IMR-90 (cell line): Measurements from ENCODE around the gene SIGLEC7. TPM values are rescaled to one million over a fixed set of nuclear protein-coding genes. Genes with fewer than 3 reads are reported as not detected.

Experiments used
- ATAC-seq: fragments of 200-7000 bp; cut with Tn5 transposase; 2 replicates; pipeline ENCODE4 v1.9.1; 2020; ENCODE audit warnings: low read depth, mild to moderate bottlenecking, moderate library complexity
- BruUV-seq: library from RNA; stranded (reverse); fragments of 400-500 nt; replicated peaks from 2 replicates; lab custom pipeline; 2021; lab: Mats Ljungman, UMichigan
- CTCF ChIA-PET: fragments of 300-600 bp; formaldehyde crosslinking; extraction: SDS; loops from one replicate; lab custom pipeline; 2021; ENCODE audit warnings: antibody characterized with exemption; lab: Yijun Ruan, JAX
- POLR2A ChIA-PET: fragments of 300-600 bp; sonication (Branson Sonifier 250); formaldehyde crosslinking; loops from one replicate; lab custom pipeline; 2022; ENCODE audit warnings: antibody characterized with exemption; ENCODE audit not compliant: unreplicated experiment; lab: Charles Lee
- DNase-seq: peaks from one replicate; pipeline ENCODE4 v3.0.0; 2013
- H2AFZ ChIP-seq: replicated peaks from 2 replicates; pipeline ENCODE3; 2013; ENCODE audit warnings: low read length, mild to moderate bottlenecking; ENCODE audit not compliant: poor library complexity
- H2AK5ac ChIP-seq: 2 replicates; pipeline ENCODE4 v1.6.1; 2013; ENCODE audit warnings: low read depth, low read length, inconsistent platforms
- H2AK9ac ChIP-seq: replicated peaks from 2 replicates; pipeline ENCODE3; 2013; ENCODE audit warnings: mild to moderate bottlenecking, low read depth, low read length, moderate library complexity; ENCODE audit not compliant: poor library complexity
- H2BK120ac ChIP-seq: 2 replicates; pipeline ENCODE4 v1.6.1; 2013; ENCODE audit warnings: low read depth, low read length, inconsistent platforms
- H2BK15ac ChIP-seq: 3 replicates; pipeline ENCODE4 v1.6.1; 2013; ENCODE audit warnings: low read depth, low read length, inconsistent platforms
- H2BK20ac ChIP-seq: 2 replicates; pipeline ENCODE4 v1.6.1; 2013; ENCODE audit warnings: low read depth, mild to moderate bottlenecking, inconsistent platforms, low read length, moderate library complexity
- H2BK5ac ChIP-seq: 2 replicates; pipeline ENCODE4 v1.6.1; 2013; ENCODE audit warnings: mild to moderate bottlenecking, low read depth, low read length, inconsistent platforms; ENCODE audit not compliant: poor library complexity, severe bottlenecking
- H3K14ac ChIP-seq: replicated peaks from 2 replicates; pipeline ENCODE4 v1.6.1; 2013; ENCODE audit warnings: low read depth, low read length, inconsistent platforms
- H3K18ac ChIP-seq: 2 replicates; pipeline ENCODE4 v1.6.1; 2013; ENCODE audit warnings: low read depth, low read length, control low read depth
- H3K23ac ChIP-seq: 2 replicates; pipeline ENCODE4 v1.6.1; 2013; ENCODE audit warnings: low read depth, low read length, inconsistent platforms
- H3K27ac ChIP-seq: 2 replicates; pipeline ENCODE4 v1.5.1; 2013; ENCODE audit warnings: mild to moderate bottlenecking, control low read depth, low read length; ENCODE audit not compliant: insufficient read depth
- H3K27me3 ChIP-seq: 2 replicates; pipeline ENCODE4 v1.6.1; 2013; ENCODE audit warnings: low read length; ENCODE audit not compliant: control insufficient read depth, insufficient read depth
- H3K36me3 ChIP-seq: 2 replicates; pipeline ENCODE4 v1.6.1; 2013; ENCODE audit warnings: low read length, mixed read lengths; ENCODE audit not compliant: control insufficient read depth, insufficient read depth
- H3K4ac ChIP-seq: 2 replicates; pipeline ENCODE4 v1.6.1; 2013; ENCODE audit warnings: low read depth, low read length, inconsistent platforms
- H3K4me1 ChIP-seq: 2 replicates; pipeline ENCODE4 v1.6.1; 2013; ENCODE audit warnings: low read length, mixed read lengths; ENCODE audit not compliant: control insufficient read depth, insufficient read depth
- H3K4me2 ChIP-seq: 2 replicates; pipeline ENCODE4 v1.6.1; 2013; ENCODE audit warnings: low read depth, mild to moderate bottlenecking, control low read depth, low read length, moderate library complexity
- H3K4me3 ChIP-seq: 2 replicates; pipeline ENCODE4 v1.5.1; 2013; ENCODE audit warnings: low read depth, mild to moderate bottlenecking, control low read depth, low read length, moderate library complexity; ENCODE audit not compliant: insufficient read depth
- H3K56ac ChIP-seq: 2 replicates; pipeline ENCODE4 v1.6.1; 2013; ENCODE audit warnings: low read length, inconsistent platforms; ENCODE audit not compliant: insufficient read depth; ENCODE audit errors: extremely low read depth
- H3K79me1 ChIP-seq, 2 experiments: 2 replicates each; pipeline ENCODE4 v1.6.1; 2013; ENCODE audit warnings: low read length in 2 of 2, inconsistent platforms in 1 of 2, low read depth in 1 of 2
- H3K9ac ChIP-seq: 2 replicates; pipeline ENCODE4 v1.6.1; 2013; ENCODE audit warnings: low read depth, low read length, control low read depth
- H3K9me1 ChIP-seq: 2 replicates; pipeline ENCODE4 v1.6.1; 2013; ENCODE audit warnings: low read length, inconsistent platforms; ENCODE audit not compliant: insufficient read depth
- H3K9me3 ChIP-seq: 2 replicates; pipeline ENCODE4 v1.6.1; 2013; ENCODE audit warnings: low read length; ENCODE audit not compliant: control insufficient read depth, insufficient read depth
- H4K20me1 ChIP-seq: 2 replicates; pipeline ENCODE4 v1.6.1; 2013; ENCODE audit warnings: low read length, inconsistent platforms; ENCODE audit not compliant: insufficient read depth
- H4K5ac ChIP-seq: 2 replicates; pipeline ENCODE4 v1.6.1; 2013; ENCODE audit warnings: mild to moderate bottlenecking, low read depth, low read length, control low read depth
- H4K8ac ChIP-seq, 2 experiments: 2 replicates each; pipeline ENCODE4 v1.6.1; 2013; ENCODE audit warnings: low read depth in 2 of 2, low read length in 2 of 2, control low read depth in 1 of 2, inconsistent platforms in 1 of 2
- H4K91ac ChIP-seq: 2 replicates; pipeline ENCODE4 v1.6.1; 2013; ENCODE audit warnings: low read depth, low read length, inconsistent platforms; ENCODE audit not compliant: insufficient read depth
- CEBPB ChIP-seq: IDR thresholded peaks from 2 replicates; pipeline ENCODE4 v1.6.1; 2012; ENCODE audit warnings: low read depth, low read length, improper control_type of control experiment
- CHD1 ChIP-seq: IDR thresholded peaks from 2 replicates; pipeline ENCODE4 v1.6.1; 2012; ENCODE audit warnings: low read depth, low read length, improper control_type of control experiment
- CTCF ChIP-seq: conservative IDR thresholded peaks from 2 replicates; pipeline ENCODE4 v1.5.1; 2012; ENCODE audit warnings: mild to moderate bottlenecking, low read depth, low read length, improper control_type of control experiment
- ELK1 ChIP-seq: fragments of 150-350 bp; IDR thresholded peaks from 2 replicates; pipeline ENCODE4 v1.6.1; 2016; ENCODE audit warnings: low read depth, mild to moderate bottlenecking, low read length, moderate library complexity, borderline replicate concordance
- MAFK ChIP-seq: IDR thresholded peaks from 2 replicates; pipeline ENCODE4 v1.6.1; 2012; ENCODE audit warnings: low read depth, low read length, improper control_type of control experiment
- MAZ ChIP-seq: IDR thresholded peaks from 2 replicates; pipeline ENCODE4 v1.6.1; 2012; ENCODE audit warnings: low read depth, mild to moderate bottlenecking, low read length, improper control_type of control experiment, moderate library complexity, borderline replicate concordance
- NFE2L2 ChIP-seq: fragments of 150-350 bp; IDR thresholded peaks from 2 replicates; pipeline ENCODE4 v1.6.1; 2016; ENCODE audit warnings: low read depth, mild to moderate bottlenecking, low read length
- POLR2A ChIP-seq: IDR thresholded peaks from 2 replicates; pipeline ENCODE4 v1.6.1; 2012; ENCODE audit warnings: mild to moderate bottlenecking, low read depth, low read length
- RAD21 ChIP-seq: IDR thresholded peaks from 2 replicates; pipeline ENCODE4 v1.6.1; 2012; ENCODE audit warnings: low read length, improper control_type of control experiment
- RCOR1 ChIP-seq: IDR thresholded peaks from 2 replicates; pipeline ENCODE4 v1.6.1; 2012; ENCODE audit warnings: mild to moderate bottlenecking, low read length, improper control_type of control experiment; ENCODE audit not compliant: insufficient replicate concordance
- SMC3 ChIP-seq: fragments of 150-350 bp; IDR thresholded peaks from 2 replicates; pipeline ENCODE4 v1.6.1; 2016; ENCODE audit warnings: low read depth, mild to moderate bottlenecking, antibody characterized with exemption, low read length, moderate library complexity
- USF2 ChIP-seq: fragments of 150-350 bp; IDR thresholded peaks from 2 replicates; pipeline ENCODE4 v1.6.1; 2017; ENCODE audit warnings: mild to moderate bottlenecking, antibody characterized with exemption, low read length, low read depth
- WGBS, 2 experiments: methylation state at CpG; one replicate each; pipeline versions ENCODE4 v1.1.5 to v1.1.7; 2013; ENCODE audit warnings: missing lambda C conversion rate in 2 of 2; ENCODE audit not compliant: insufficient read length in 1 of 2; ENCODE audit errors: extremely low coverage in 2 of 2; 5-methylcytosine and 5-hydroxymethylcytosine counted together
- dilution Hi-C: fragments of 300-500 bp; cut with HindIII; formaldehyde crosslinking; loops from one replicate; pipeline ENCODE4 v1.14.3; 2018; ENCODE audit warnings: low sequenced_read_pairs; ENCODE audit not compliant: unreplicated experiment
- in situ Hi-C: fragments of 300-500 bp; cut with MboI; formaldehyde crosslinking; loops from 3 replicates; pipeline ENCODE4 v1.14.3; 2019; ENCODE audit warnings: low sequenced_read_pairs, inconsistent platforms, mixed read lengths
- intact Hi-C: fragments of 100-400 bp; cut with micrococcal nuclease; formaldehyde crosslinking; loops from 2 replicates; pipeline ENCODE4 v1.10.0; 2022
- polyA plus RNA-seq, 3 experiments: library from polyadenylated mRNA; depleted of rRNA; stranded (reverse); fragments of >200 nt; gene quantifications; 2 replicates each; pipeline ENCODE4 v1.2.3, GENCODE V29; 2012; ENCODE audit warnings: low replicate concordance in 1 of 3
- total RNA-seq: library from RNA; depleted of rRNA; stranded (reverse); fragments of >200 nt; gene quantifications from 2 replicates; pipeline ENCODE4 v1.2.3, GENCODE V29; 2012

The SIGLEC7 gene
- total and polyA plus RNA-seq, 2 of the 4 experiments (the other 2 are of a cell fraction): not detected

GRCh38 chr19:51156710-51157109 lies 14.6 kb downstream of the SIGLEC7 start:
- no peak overlapping the region for H2AK9ac ChIP-seq
- H3K36me3 ChIP-seq: no peaks in the 10 kb centered on the region
- no peak overlapping the region for H3K4ac ChIP-seq
- no peak overlapping the region for H3K27ac ChIP-seq
- no peak overlapping the region for H3K56ac ChIP-seq
- DNase-seq: no peak
- H3K23ac ChIP-seq: no peak overlapping the region
- no peak overlapping the region for H2AK5ac ChIP-seq
- H2BK120ac ChIP-seq: no peak overlapping the region
- intact Hi-C loops: no loop called here
- no peak overlapping the region for H2BK5ac ChIP-seq
- in situ Hi-C loops: no loop called here
- ChIA-PET POLR2A (no interaction called here), CTCF (no interaction called here)
- no peaks in the 10 kb centered on the region for H3K4me1 ChIP-seq
- no peaks in the 10 kb centered on the region for H3K79me1 ChIP-seq
- no peak for TF ChIP-seq POLR2A
- no peak for TF ChIP-seq CHD1
- TF ChIP-seq RAD21: no peak
- TF ChIP-seq MAFK: no peak
- no peak for TF ChIP-seq RCOR1
- TF ChIP-seq NFE2L2: no peak
- no peak for TF ChIP-seq USF2
- TF ChIP-seq MAZ: no peak
- no peak for TF ChIP-seq CEBPB
- TF ChIP-seq ELK1: no peak
- TF ChIP-seq SMC3: no peak
- no peak for TF ChIP-seq CTCF
- H3K27me3 ChIP-seq: peaks cover 4% of the 10 kb centered on the region; the same call in 1 of the 2 replicates
- H3K9me3 ChIP-seq: no peaks in the 10 kb centered on the region
- H3K4me2 ChIP-seq: no peak overlapping the region
- H4K8ac ChIP-seq: no peak overlapping the region
- H2AFZ ChIP-seq: no peak overlapping the region
- dilution Hi-C loops: no loop called here
- H2BK20ac ChIP-seq: no peak overlapping the region
- H4K5ac ChIP-seq: no peak overlapping the region
- no peak overlapping the region for H2BK15ac ChIP-seq
- H3K4me3 ChIP-seq: no peak overlapping the region
- no peak overlapping the region for H4K91ac ChIP-seq
- H3K18ac ChIP-seq: no peak overlapping the region
- no CpG with 5 or more reads among the region's 2 CpGs for WGBS, 2 experiments
- H3K9ac ChIP-seq: no peak overlapping the region
- H3K9me1 ChIP-seq: no peaks in the 10 kb centered on the region
- no peak overlapping the region for H3K14ac ChIP-seq
- BruUV-seq: no TSS peak
- no peak for ATAC-seq
- H4K20me1 ChIP-seq: no peaks in the 10 kb centered on the region
